ENCODE data around the gene TRIM8. TPM values are rescaled to one million over a fixed set of nuclear protein-coding genes. Genes with fewer than 3 reads are reported as not detected.

The TRIM8 gene
- total and polyA plus RNA-seq, 2 donors (not counting 3 experiments of a cell fraction or from before 2014, with no cell fraction given): 74.1 to 114 TPM

- peak overlapping the region; percentile 68 for H3K27ac ChIP-seq (ENCODE audit: insufficient read depth, low read depth, low read length)
- DNase-seq (ENCODE audit: low read depth, low spot score) (peak; percentile 73), FAIRE-seq (peak; percentile 94)
- CTCF ChIA-PET: interaction anchor here (0.7 to 8.9 kb wide), 9 partner anchors 9 to 106 kb away, joined by 3 to 56 read pairs (median 3); no protein-coding TSS in a partner anchor
- no peaks in the 10 kb centered on the region for H3K9me3 ChIP-seq (replicated peaks; ENCODE audit: control insufficient read depth, insufficient read depth, low read length)
- no peak for TF ChIP-seq MAX (IDR thresholded peaks at IDR 0.05; ENCODE audit: insufficient read depth, insufficient read length)
- peak; percentile 80 for TF ChIP-seq FOS (IDR thresholded peaks at IDR 0.05; ENCODE audit: borderline replicate concordance, insufficient read depth, low read length)
- peak; percentile 13 for TF ChIP-seq POLR2A (IDR thresholded peaks at IDR 0.05; ENCODE audit: low read depth, low read length)
- peak; percentile 85 for TF ChIP-seq JUN (IDR thresholded peaks at IDR 0.05; ENCODE audit: borderline replicate concordance, insufficient read depth, insufficient read length, low read depth)
- no peak for TF ChIP-seq POLR2AphosphoS5 (IDR thresholded peaks at IDR 0.05; ENCODE audit: insufficient read depth, low read depth, low read length)
- POLR2A ChIA-PET: interaction anchor here (0.7 to 1.1 kb wide), 2 partner anchors 11 to 18 kb away, joined by 3 to 4 read pairs; no protein-coding TSS in a partner anchor
- no peak overlapping the region for H2AFZ ChIP-seq (ENCODE audit: low read depth, low read length)
- peaks cover 44% of the 10 kb centered on the region for H3K4me1 ChIP-seq (ENCODE audit: control insufficient read depth, extremely low read depth, insufficient read depth, low read length)
- no TSS peak for BruUV-seq (replicated peaks)
- peak overlapping the region; percentile 4 for H3K4me2 ChIP-seq (ENCODE audit: insufficient read depth, low read length)
- no peaks in the 10 kb centered on the region for H3K9me1 ChIP-seq (replicated peaks; ENCODE audit: control insufficient read depth, extremely low read depth, insufficient read depth, low read length)
- H3K4me3 ChIP-seq (replicated peaks in 1 of 3; ENCODE audit: insufficient read depth in 1 of 3, low read depth in 1 of 3, low read length in 3 of 3): no peak overlapping the region
- no peaks in the 10 kb centered on the region for H3K36me3 ChIP-seq (ENCODE audit: control insufficient read depth in 2 of 2, extremely low read depth in 1 of 2, insufficient read depth in 2 of 2, low read length in 2 of 2)
- dilution Hi-C loops (cut with MboI; ENCODE audit: extremely low pct_ligation_motif_present, low sequenced_read_pairs) (no loop called here), intact Hi-C loops (cut with micrococcal nuclease) (loop anchor here (1.0 kb wide), 3 partner anchors 7 to 35 kb away; no protein-coding TSS in a partner anchor)
- no peaks in the 10 kb centered on the region for H4K20me1 ChIP-seq (replicated peaks; ENCODE audit: control insufficient read depth, extremely low read depth, insufficient read depth, low read length)
- H3K27me3 ChIP-seq (ENCODE audit: control insufficient read depth in 2 of 2, insufficient read depth in 2 of 2, low read length in 2 of 2): no peaks in the 10 kb centered on the region
- H3K79me2 ChIP-seq (ENCODE audit: control insufficient read depth, insufficient read depth, low read length): no peaks in the 10 kb centered on the region
- no peak overlapping the region for H3K9ac ChIP-seq (replicated peaks; ENCODE audit: extremely low read depth, insufficient read depth, low read length)
Observed at GRCh38 chr10:102611514-102612087, 32.7 kb upstream of the TRIM8 start.

GRCh38 chr10:102612964-102613275, 31.4 kb upstream of the TRIM8 start:
- Histone ChIP-seq H3K9ac (replicated peaks; ENCODE audit: extremely low read depth, insufficient read depth, low read length) (peak overlapping the region; percentile 44), H2AFZ (ENCODE audit: low read depth, low read length) (peak overlapping the region; percentile 24), H3K36me3 (ENCODE audit: control insufficient read depth in 2 of 2, extremely low read depth in 1 of 2, insufficient read depth in 2 of 2, low read length in 2 of 2) (peaks cover 0 to 6% of the 10 kb centered on the region in 2 experiments), H3K9me1 (replicated peaks; ENCODE audit: control insufficient read depth, extremely low read depth, insufficient read depth, low read length) (no peaks in the 10 kb centered on the region), H3K27ac (ENCODE audit: insufficient read depth, low read depth, low read length) (peak overlapping the region; percentile 68), H3K27me3 (ENCODE audit: control insufficient read depth in 2 of 2, insufficient read depth in 2 of 2, low read length in 2 of 2) (no peaks in the 10 kb centered on the region), H3K4me3 (replicated peaks in 1 of 3; ENCODE audit: insufficient read depth in 1 of 3, low read depth in 1 of 3, low read length in 3 of 3) (no peak overlapping the region), H3K4me2 (ENCODE audit: insufficient read depth, low read length) (no peak overlapping the region), H3K9me3 (replicated peaks; ENCODE audit: control insufficient read depth, insufficient read depth, low read length) (no peaks in the 10 kb centered on the region), H3K79me2 (ENCODE audit: control insufficient read depth, insufficient read depth, low read length) (no peaks in the 10 kb centered on the region), H4K20me1 (replicated peaks; ENCODE audit: control insufficient read depth, extremely low read depth, insufficient read depth, low read length) (no peaks in the 10 kb centered on the region), H3K4me1 (ENCODE audit: control insufficient read depth, extremely low read depth, insufficient read depth, low read length) (peaks cover 46% of the 10 kb centered on the region)
- no peak for FAIRE-seq
- ChIA-PET POLR2A (no interaction called here), CTCF (interaction anchor here (1.0 to 8.9 kb wide), 6 partner anchors 8 to 57 kb away, joined by 3 to 56 read pairs (median 6); no protein-coding TSS in a partner anchor)
- DNase-seq (ENCODE audit: low read depth, low spot score): peak; percentile 70
- dilution Hi-C loops (cut with MboI; ENCODE audit: extremely low pct_ligation_motif_present, low sequenced_read_pairs) (no loop called here), intact Hi-C loops (cut with micrococcal nuclease) (loop anchor here (1.0 kb wide), 2 partner anchors 9 to 33 kb away; no protein-coding TSS in a partner anchor)
- no peak for TF ChIP-seq POLR2AphosphoS5 (IDR thresholded peaks at IDR 0.05; ENCODE audit: insufficient read depth, low read depth, low read length)
- peak; percentile 22 for TF ChIP-seq FOS (IDR thresholded peaks at IDR 0.05; ENCODE audit: borderline replicate concordance, insufficient read depth, low read length)
- BruUV-seq (replicated peaks): no TSS peak

All from endothelial cell of umbilical vein (primary cell).